Measurements from ENCODE around the gene RBMS1. TPM values are rescaled to one million over a fixed set of nuclear protein-coding genes. Genes with fewer than 3 reads are reported as not detected.

RBMS1 gene
- total RNA-seq, 1 donor = 121 TPM

DNA sequence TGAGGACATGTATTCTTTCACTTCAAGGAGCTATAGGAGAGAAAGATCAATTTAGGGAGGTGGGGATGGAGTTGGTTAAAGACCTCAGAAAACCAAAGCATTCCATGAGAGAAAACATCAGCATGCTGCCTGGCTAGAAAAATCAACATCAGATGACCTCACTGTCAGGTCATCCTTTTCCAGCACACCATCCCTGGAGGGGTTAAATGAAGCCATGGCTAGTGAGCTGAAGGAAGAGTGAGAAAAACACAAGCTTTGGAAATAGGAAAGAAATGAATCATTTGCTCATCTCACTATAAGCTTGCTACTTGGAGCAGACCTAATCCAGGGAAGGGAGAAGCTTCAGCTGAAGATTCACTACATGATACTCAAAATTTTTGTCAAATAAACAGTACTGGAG is 184.0 kb downstream of the RBMS1 start:
- TF ChIP-seq, protein P1, sequence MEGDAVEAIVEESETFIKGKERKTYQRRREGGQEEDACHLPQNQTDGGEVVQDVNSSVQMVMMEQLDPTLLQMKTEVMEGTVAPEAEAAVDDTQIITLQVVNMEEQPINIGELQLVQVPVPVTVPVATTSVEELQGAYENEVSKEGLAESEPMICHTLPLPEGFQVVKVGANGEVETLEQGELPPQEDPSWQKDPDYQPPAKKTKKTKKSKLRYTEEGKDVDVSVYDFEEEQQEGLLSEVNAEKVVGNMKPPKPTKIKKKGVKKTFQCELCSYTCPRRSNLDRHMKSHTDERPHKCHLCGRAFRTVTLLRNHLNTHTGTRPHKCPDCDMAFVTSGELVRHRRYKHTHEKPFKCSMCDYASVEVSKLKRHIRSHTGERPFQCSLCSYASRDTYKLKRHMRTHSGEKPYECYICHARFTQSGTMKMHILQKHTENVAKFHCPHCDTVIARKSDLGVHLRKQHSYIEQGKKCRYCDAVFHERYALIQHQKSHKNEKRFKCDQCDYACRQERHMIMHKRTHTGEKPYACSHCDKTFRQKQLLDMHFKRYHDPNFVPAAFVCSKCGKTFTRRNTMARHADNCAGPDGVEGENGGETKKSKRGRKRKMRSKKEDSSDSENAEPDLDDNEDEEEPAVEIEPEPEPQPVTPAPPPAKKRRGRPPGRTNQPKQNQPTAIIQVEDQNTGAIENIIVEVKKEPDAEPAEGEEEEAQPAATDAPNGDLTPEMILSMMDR (IDR thresholded peaks at IDR 0.05; ENCODE audit: insufficient read depth, low read depth, low read length) = no peak
- H3K4me3 ChIP-seq (ENCODE audit: low read depth, low read length) = no peak overlapping the region
- DNase-seq (ENCODE audit: low read depth) = no peak

DNA sequence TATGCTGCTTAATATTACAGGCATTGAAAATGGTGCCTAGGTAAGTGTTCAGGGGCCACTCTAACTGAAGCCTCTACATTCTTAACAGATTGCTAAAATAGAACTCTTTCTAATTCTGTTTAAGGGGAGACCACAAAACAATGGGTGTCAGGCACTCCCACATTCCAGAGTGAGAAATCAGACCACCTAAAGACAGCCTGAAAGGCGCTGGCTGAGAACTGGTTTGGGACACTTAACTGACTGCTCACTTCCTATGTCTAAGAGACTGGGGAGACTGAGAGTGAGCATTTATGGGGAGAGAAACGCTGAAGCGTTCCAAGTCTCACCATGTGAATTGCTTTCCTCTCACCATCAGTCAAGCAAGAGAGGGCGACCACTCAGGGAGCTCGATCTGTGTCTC is 184.7 kb downstream of the RBMS1 start:
- TF ChIP-seq, protein P1 (IDR thresholded peaks at IDR 0.05; ENCODE audit: insufficient read depth, low read depth, low read length) = no peak
- DNase-seq (ENCODE audit: low read depth) = no peak
- H3K4me3 ChIP-seq (ENCODE audit: low read depth, low read length) = no peak overlapping the region

DNA sequence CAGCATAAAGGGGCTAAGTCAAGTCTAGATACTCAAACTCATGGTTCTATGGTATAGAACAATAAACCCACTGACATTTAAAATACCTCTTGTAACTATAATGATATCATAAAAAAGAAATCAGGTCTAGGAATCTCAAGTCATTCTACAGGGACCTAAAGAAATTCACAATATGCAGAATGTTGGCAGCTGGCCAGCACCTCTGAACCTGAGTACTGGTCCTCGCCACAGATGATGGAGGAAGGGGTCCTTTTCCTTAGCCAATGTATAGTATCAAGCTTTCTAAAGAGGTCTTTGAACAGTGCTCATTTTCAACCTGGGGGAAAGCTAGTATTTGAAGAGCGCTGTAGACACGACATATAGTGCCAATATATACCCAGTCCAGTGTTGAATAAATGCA is 185.1 kb downstream of the RBMS1 start:
- H3K4me3 ChIP-seq (ENCODE audit: low read depth, low read length) = no peak overlapping the region
- DNase-seq (ENCODE audit: low read depth) = no peak

DNA sequence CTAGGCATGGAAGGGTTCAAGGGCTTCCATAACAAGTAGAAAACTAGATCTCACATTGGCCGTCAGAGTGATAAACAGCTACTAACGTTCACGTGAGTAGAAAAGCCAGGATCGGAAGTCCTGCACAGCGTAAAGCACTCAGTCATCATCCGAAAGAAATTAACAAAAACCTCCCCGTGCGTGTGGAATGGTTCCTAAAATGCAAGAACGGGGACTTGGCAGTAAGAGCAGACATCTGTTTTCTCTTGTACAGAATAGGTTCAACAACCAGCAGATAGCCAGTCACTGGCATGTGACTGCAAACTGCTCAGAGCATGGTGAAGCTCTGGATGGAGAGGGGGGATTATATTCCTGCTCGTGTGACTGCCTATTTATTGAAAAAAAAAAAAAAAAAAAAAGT is 186.6 kb downstream of the RBMS1 start:
- H3K4me3 ChIP-seq (ENCODE audit: low read depth, low read length) = no peak overlapping the region
- TF ChIP-seq, protein P1 (IDR thresholded peaks at IDR 0.05; ENCODE audit: insufficient read depth, low read depth, low read length) = no peak
- DNase-seq (ENCODE audit: low read depth) = peak; percentile 92

More for the DNA sequence above, 185.1 kb downstream of the RBMS1 start:
- TF ChIP-seq, protein P1 (IDR thresholded peaks at IDR 0.05; ENCODE audit: insufficient read depth, low read depth, low read length) = no peak

DNA sequence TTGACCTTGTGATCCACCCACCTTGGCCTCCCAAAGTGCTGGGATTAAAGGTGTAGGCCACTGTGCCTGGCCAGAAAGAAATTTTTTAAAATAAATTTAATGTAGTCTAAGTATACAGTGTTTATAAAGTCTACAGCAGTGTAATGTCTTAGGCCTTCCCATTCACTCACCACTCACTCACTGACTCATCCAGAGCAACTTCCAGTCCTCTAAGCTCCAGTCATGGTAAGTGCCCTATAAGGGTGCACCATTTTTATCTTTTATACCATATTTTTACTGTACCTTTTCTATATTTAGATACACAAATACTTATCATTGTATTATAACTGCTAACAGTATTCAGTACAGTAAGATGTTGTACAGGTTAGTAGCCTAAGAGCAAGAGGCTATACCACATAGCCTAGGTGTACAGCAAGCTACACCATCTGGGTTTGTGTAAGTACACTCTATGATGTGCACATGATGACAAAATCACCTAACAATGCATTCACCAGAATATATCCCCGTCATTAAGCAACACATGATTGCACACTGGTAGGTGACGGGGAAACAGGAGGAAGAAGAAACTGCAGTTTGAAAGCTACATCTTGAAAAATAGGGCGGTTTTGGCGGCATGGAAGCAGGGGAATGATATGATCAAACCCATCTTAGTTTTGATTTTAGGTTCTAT is 188.4 kb downstream of the RBMS1 start:
- DNase-seq (ENCODE audit: low read depth) = peak; percentile 71
- H3K4me3 ChIP-seq (ENCODE audit: low read depth, low read length) = no peak overlapping the region
- TF ChIP-seq, protein P1 (IDR thresholded peaks at IDR 0.05; ENCODE audit: insufficient read depth, low read depth, low read length) = no peak

DNA sequence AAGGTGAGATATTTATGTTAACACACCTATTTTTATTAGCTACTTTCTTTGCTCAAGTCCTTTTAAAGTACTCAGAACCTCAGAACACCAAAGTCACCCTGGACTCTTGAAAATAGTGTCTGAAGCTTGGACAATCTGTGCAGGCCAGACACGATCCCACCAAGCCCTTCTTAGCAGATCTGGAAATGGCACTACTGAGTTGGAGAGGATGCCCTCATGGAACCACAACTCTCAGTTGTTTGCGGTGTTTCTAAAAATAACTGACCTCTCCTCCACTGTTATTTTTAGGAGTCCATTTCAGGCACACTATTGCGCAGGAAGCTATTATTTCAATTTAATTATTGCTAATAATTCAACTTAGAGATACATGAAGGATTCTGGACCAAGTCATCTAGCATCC is 190.1 kb downstream of the RBMS1 start:
- TF ChIP-seq, protein P1 (IDR thresholded peaks at IDR 0.05; ENCODE audit: insufficient read depth, low read depth, low read length) = no peak
- DNase-seq (ENCODE audit: low read depth) = no peak
- no peak overlapping the region for H3K4me3 ChIP-seq (ENCODE audit: low read depth, low read length)

DNA sequence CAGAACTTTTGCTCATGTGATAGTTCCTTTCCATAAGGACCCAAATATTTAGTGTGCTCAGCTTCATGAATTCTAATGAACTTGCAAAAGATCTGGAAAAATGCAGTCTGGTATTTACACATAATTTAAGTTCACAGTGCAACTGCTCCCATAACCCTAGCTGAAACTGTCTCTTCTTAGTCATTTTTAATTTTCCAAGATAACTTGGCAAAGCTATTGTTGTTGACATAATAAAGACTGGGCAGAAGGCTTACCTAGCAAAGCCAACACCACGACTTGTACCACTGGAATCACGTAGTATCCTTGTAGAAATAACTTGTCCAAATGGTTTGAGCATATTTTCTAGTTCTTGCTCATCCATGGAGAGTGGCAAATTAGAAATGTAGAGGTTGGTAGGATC is 190.5 kb downstream of the RBMS1 start:
- H3K4me3 ChIP-seq (ENCODE audit: low read depth, low read length) = no peak overlapping the region
- no peak for DNase-seq (ENCODE audit: low read depth)
- TF ChIP-seq, protein P1 (IDR thresholded peaks at IDR 0.05; ENCODE audit: insufficient read depth, low read depth, low read length) = no peak

Data from fibroblast of villous mesenchyme (primary cell).